Type B pancreatic cell (in vitro differentiated cells): ENCODE data around the gene ADAMTS19. TPM values are rescaled to one million over a fixed set of nuclear protein-coding genes. Genes with fewer than 3 reads are reported as not detected.

Experiments
- DNase-seq: peaks from one replicate; pipeline ENCODE4 v3.0.0; 2021; ENCODE audit warnings: mixed read lengths; ENCODE audit not compliant: unreplicated experiment; ENCODE audit errors: extremely low spot score
- H3K27ac Mint-ChIP-seq: 2 replicates; pipeline ENCODE4 v1.8.0; 2021; ENCODE audit warnings: mild to moderate bottlenecking, mixed read lengths
- H3K27me3 Mint-ChIP-seq: 2 replicates; pipeline ENCODE4 v1.8.0; 2021; ENCODE audit warnings: mixed read lengths
- H3K36me3 Mint-ChIP-seq: 2 replicates; pipeline ENCODE4 v1.8.0; 2021; ENCODE audit warnings: mixed read lengths
- H3K4me1 Mint-ChIP-seq: one replicate; pipeline ENCODE4 v1.8.0; 2021; ENCODE audit warnings: mixed read lengths; ENCODE audit not compliant: unreplicated experiment
- H3K4me3 Mint-ChIP-seq: 2 replicates; pipeline ENCODE4 v1.8.0; 2021; ENCODE audit warnings: mild to moderate bottlenecking, mixed read lengths
- H3K9me3 Mint-ChIP-seq: 2 replicates; pipeline ENCODE4 v1.8.0; 2021; ENCODE audit warnings: mixed read lengths
- total RNA-seq: library from RNA; stranded (reverse); gene quantifications from 2 replicates; pipeline ENCODE4 v1.2.1, GENCODE V29; 2021; ENCODE audit warnings: low replicate concordance
- TF ChIP-seq, protein P1 (sequence below): fragments of 200-600 bp; sonication (generic); conservative IDR thresholded peaks from 2 replicates; pipeline ENCODE4 v1.5.0; 2021; ENCODE audit warnings: antibody characterized with exemption, mild to moderate bottlenecking

The ADAMTS19 gene
- total RNA-seq, 1 donor from 2014 or later, result 12.7 TPM

- no peak overlapping the region for H3K27ac Mint-ChIP-seq
Measured at GRCh38 chr5:129696636-129697035, 236.5 kb downstream of the ADAMTS19 start.

DNA sequence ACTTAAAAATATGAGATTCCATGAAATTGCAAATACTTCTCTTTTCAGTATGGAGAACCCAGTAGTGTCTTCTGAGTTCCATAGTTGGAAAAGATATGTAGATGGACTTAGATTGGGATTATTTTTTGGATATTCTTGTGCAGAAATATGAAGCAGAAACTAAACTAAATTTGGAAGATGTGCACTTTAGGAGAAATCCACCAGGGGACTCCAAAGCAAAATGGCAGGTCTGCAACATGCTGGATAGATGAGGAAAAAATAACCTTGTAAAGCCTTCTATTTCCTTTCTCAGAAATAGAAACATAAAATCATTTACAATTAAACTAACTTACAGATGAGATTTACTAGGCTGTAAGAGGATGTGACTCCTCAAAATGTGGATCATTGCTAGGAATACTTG, 238.6 kb downstream of the ADAMTS19 start:
- peaks cover 15% of the 10 kb centered on the region for H3K36me3 Mint-ChIP-seq
- no peaks in the 10 kb centered on the region for H3K4me1 Mint-ChIP-seq
- TF ChIP-seq, protein P1, sequence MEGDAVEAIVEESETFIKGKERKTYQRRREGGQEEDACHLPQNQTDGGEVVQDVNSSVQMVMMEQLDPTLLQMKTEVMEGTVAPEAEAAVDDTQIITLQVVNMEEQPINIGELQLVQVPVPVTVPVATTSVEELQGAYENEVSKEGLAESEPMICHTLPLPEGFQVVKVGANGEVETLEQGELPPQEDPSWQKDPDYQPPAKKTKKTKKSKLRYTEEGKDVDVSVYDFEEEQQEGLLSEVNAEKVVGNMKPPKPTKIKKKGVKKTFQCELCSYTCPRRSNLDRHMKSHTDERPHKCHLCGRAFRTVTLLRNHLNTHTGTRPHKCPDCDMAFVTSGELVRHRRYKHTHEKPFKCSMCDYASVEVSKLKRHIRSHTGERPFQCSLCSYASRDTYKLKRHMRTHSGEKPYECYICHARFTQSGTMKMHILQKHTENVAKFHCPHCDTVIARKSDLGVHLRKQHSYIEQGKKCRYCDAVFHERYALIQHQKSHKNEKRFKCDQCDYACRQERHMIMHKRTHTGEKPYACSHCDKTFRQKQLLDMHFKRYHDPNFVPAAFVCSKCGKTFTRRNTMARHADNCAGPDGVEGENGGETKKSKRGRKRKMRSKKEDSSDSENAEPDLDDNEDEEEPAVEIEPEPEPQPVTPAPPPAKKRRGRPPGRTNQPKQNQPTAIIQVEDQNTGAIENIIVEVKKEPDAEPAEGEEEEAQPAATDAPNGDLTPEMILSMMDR, result peak; percentile 45
- DNase-seq, result no peak
- no peak overlapping the region for H3K27ac Mint-ChIP-seq
- H3K4me3 Mint-ChIP-seq, result no peak overlapping the region
- peaks cover 5% of the 10 kb centered on the region for H3K9me3 Mint-ChIP-seq
- H3K27me3 Mint-ChIP-seq, result no peaks in the 10 kb centered on the region

More at GRCh38 chr5:129696636-129697035, 236.5 kb downstream of the ADAMTS19 start:
- Mint-ChIP-seq H3K9me3 (peaks cover 5% of the 10 kb centered on the region), H3K4me3 (no peak overlapping the region), H3K36me3 (peaks cover 11% of the 10 kb centered on the region), H3K27me3 (no peaks in the 10 kb centered on the region), H3K4me1 (no peaks in the 10 kb centered on the region)
- no peak for DNase-seq
- TF ChIP-seq, protein P1, result no peak

DNA sequence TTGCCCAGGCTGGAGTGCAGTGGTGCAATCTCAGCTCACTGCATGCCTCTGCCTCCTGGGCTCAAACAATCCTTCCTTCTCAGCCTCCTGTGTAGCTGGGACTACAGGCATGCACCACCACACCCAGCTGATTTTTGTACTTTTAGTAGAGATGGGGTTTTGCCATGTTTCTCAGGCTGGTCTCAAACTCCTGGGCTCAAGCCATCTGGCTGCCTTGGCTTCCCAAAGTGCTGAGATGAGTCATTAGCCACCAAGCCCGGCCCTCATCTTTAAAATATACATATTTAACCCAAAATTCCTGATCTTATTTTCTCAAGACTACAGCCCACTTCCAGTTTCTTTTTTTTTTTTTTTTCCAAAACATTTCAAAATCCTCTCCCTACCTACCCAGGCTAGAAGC, 256.1 kb downstream of the ADAMTS19 start:
- Mint-ChIP-seq H3K27ac (no peak overlapping the region), H3K27me3 (no peaks in the 10 kb centered on the region), H3K36me3 (no peaks in the 10 kb centered on the region), H3K4me3 (no peak overlapping the region), H3K4me1 (no peaks in the 10 kb centered on the region), H3K9me3 (no peaks in the 10 kb centered on the region)
- TF ChIP-seq, protein P1, result no peak
- DNase-seq, result no peak

GRCh38 chr5:129716651-129717050, 256.6 kb downstream of the ADAMTS19 start:
- Mint-ChIP-seq H3K27me3 (no peaks in the 10 kb centered on the region), H3K9me3 (no peaks in the 10 kb centered on the region), H3K4me1 (no peaks in the 10 kb centered on the region), H3K27ac (no peak overlapping the region), H3K4me3 (no peak overlapping the region), H3K36me3 (peaks cover under 1% of the 10 kb centered on the region)
- no peak for DNase-seq
- TF ChIP-seq, protein P1, result no peak

DNA sequence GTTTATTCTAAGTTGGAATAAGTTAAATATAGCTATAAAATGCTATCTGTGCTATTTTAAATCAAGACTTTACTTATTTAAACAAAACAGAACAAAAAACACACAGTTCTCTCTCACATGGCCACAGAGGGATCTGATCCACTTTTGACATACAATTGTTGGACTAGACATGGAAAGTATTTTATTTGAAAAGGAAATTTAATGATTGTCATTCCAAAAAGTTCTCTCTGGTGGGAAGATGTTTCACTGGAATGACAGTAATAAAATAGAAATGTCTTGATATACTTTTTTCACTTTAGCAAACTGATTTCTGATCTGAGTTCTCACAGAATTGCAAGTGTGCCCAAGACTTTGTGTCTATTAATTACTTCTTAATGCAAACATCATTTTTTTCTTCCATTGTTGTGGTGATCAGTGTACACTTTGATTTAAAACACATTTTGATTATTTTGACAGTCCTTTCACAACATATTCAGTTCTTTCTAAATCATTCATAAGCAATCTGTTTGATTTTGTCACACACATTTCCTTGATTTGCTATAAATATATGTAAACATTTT, 257.7 kb downstream of the ADAMTS19 start:
- no peak overlapping the region for H3K27ac Mint-ChIP-seq
- peaks cover 10% of the 10 kb centered on the region for H3K36me3 Mint-ChIP-seq
- H3K4me3 Mint-ChIP-seq, result no peak overlapping the region
- TF ChIP-seq, protein P1, result no peak
- no peaks in the 10 kb centered on the region for H3K27me3 Mint-ChIP-seq
- H3K4me1 Mint-ChIP-seq, result no peaks in the 10 kb centered on the region
- H3K9me3 Mint-ChIP-seq, result no peaks in the 10 kb centered on the region
- no peak for DNase-seq
